Endothelial cell of umbilical vein (primary cell): ENCODE data around the gene RTN4IP1.

Experiments
- CTCF ChIP-seq, 2 donors: IDR thresholded peaks; 1 replicate in 1 of 2; 2 replicates in 1 of 2; pipeline ENCODE4 v1.5.1; 2011; ENCODE audit warnings: low read length in 2 of 2, mild to moderate bottlenecking in 2 of 2, moderate library complexity in 2 of 2, control low read depth in 1 of 2, inconsistent platforms in 1 of 2, low read depth in 1 of 2; ENCODE audit not compliant: insufficient read depth in 1 of 2; ENCODE audit errors: extremely low read depth in 1 of 2
- EZH2 ChIP-seq: IDR thresholded peaks from 2 replicates; pipeline ENCODE4 v1.6.1; 2012; ENCODE audit warnings: borderline replicate concordance, low read depth, mild to moderate bottlenecking, moderate library complexity, low read length, inconsistent platforms; ENCODE audit not compliant: severe bottlenecking
- POLR2AphosphoS5 ChIP-seq: IDR thresholded peaks from 2 replicates; pipeline ENCODE4 v1.6.1; 2012; ENCODE audit warnings: low read depth, mild to moderate bottlenecking, control low read depth, low read length, moderate library complexity; ENCODE audit not compliant: insufficient read depth

DNA sequence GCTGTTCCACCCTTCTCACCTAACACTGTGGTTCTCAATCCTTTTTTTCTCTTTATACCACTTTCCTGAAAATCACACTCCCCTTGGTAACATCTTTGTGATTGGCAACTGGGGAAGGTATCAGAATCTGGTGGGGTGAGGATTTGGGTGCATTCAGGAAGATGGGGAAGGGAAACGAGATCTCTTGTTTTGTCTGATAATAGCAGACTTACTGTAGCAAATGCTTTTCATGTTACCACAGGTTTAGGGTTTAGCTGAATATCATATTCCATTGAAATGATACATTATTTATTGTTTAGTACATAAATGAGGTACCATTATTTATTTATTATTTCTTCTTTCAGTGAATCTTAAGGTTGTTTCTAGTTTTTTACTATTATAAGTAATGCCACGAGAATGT is 100.8 kb downstream of the RTN4IP1 start:
- TF ChIP-seq POLR2AphosphoS5, result no peak
- TF ChIP-seq CTCF (IDR thresholded peaks at IDR 0.05; ENCODE audit: extremely low read depth in 1 of 2, insufficient read depth in 1 of 2, low read depth in 1 of 2, low read length in 2 of 2), result no peak
- no peak for TF ChIP-seq EZH2
